Measurements from ENCODE around the gene ANO7. TPM values are rescaled to one million over a fixed set of nuclear protein-coding genes. Genes with fewer than 3 reads are reported as not detected.

ANO7 gene
- total RNA-seq, 1 donor from 2014 or later: 2.8 TPM

DNA sequence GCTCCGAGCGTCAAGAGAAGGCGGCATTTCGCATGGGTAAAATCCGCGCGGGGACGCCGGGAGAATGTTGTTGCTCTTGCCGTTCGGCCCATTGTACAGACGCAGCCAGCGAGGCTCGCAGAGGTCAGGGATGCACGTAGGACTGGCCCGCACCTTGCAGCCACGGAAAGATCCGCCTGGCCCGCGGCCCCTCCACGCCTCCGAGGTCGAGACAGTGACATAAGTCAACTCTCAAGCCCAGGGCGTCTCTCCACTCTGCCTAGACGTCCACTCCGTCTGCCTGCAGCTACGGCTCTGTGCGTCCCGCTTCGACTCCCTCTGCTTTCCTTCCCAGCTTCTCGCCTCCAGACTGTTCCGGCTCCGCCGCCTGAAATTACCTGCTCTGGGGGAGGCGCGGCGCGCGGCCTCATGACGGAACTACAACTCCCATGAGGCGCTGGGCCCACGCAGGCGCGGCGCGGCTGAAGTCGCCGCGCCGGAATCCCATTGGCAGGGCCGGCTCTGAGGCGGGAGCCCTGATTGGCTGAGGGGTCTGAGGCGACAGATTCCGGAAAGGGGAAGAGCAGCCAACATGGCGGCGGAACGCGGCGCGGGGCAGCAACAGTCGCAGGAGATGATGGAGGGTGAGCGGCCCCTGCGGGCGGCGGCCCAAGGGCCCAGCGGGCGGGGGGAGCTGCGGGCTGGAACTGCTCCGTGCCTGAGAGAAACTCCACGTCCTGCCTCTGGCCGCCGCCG, 38.4 kb upstream of the ANO7 start, which contains the start of gene PPP1R7:
Gene PPP1R7, plus strand, starts transcription at position 543 of the 735 bp plus-strand sequence. Its CDS starts 29 bp downstream, at position 572.
- H3K4me3 ChIP-seq (ENCODE audit: low read depth, low read length): peak within 1 kb of the TSS; percentile 80
- DNase-seq (ENCODE audit: low read depth): peak; percentile 66

GRCh38 chr2:241150660-241151530, 37.6 kb upstream of the ANO7 start:
- DNase-seq (ENCODE audit: low read depth): no peak
- TF ChIP-seq, protein P1, sequence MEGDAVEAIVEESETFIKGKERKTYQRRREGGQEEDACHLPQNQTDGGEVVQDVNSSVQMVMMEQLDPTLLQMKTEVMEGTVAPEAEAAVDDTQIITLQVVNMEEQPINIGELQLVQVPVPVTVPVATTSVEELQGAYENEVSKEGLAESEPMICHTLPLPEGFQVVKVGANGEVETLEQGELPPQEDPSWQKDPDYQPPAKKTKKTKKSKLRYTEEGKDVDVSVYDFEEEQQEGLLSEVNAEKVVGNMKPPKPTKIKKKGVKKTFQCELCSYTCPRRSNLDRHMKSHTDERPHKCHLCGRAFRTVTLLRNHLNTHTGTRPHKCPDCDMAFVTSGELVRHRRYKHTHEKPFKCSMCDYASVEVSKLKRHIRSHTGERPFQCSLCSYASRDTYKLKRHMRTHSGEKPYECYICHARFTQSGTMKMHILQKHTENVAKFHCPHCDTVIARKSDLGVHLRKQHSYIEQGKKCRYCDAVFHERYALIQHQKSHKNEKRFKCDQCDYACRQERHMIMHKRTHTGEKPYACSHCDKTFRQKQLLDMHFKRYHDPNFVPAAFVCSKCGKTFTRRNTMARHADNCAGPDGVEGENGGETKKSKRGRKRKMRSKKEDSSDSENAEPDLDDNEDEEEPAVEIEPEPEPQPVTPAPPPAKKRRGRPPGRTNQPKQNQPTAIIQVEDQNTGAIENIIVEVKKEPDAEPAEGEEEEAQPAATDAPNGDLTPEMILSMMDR (conservative IDR thresholded peaks at IDR 0.05; ENCODE audit: low read depth, low read length): no peak
- peak overlapping the region; percentile 80 for H3K4me3 ChIP-seq (ENCODE audit: low read depth, low read length)

More for the DNA sequence above, 38.4 kb upstream of the ANO7 start, which contains the start of gene PPP1R7:
- TF ChIP-seq, protein P1 (conservative IDR thresholded peaks at IDR 0.05; ENCODE audit: low read depth, low read length): no peak

DNA sequence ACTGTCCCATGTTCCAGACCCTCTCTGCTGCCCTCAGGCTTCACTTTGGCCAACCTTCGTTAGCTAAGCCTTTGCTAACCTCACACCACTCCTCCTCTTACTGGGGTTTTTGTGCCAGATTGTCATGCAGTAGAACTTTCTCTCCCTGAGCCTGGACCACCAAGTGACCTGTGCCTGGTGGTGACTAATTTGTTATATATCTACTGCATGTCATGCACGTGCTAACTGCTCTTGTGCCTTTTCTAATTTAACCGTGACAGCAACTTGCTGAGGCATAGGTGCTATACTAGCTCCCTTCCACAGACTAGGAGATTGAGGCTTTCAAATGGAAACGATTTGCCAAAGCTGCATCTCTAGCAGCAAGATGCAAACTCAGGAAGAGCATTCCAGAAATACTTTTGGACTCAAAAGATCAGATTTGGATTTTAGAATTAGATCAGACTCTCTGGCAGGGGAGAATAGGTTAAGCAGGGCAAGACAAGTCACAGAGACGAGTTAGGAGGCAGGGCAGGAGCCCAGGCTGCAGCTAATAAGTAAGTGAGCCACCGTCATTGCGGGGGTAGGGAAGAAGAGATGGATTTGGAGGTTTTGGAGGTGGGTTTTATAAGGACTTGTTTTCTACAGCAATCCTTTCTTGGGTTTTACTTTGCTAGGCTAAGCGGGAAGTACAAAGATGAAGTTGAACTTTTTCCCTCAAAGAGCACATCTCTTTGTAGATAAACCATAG, 36.4 kb upstream of the ANO7 start:
- no peak overlapping the region for H3K4me3 ChIP-seq (ENCODE audit: low read depth, low read length)
- TF ChIP-seq, protein P1 (conservative IDR thresholded peaks at IDR 0.05; ENCODE audit: low read depth, low read length): no peak
- no peak for DNase-seq (ENCODE audit: low read depth)

- TF ChIP-seq, protein P1 (conservative IDR thresholded peaks at IDR 0.05; ENCODE audit: low read depth, low read length): no peak
- DNase-seq (ENCODE audit: low read depth): no peak
- no peak overlapping the region for H3K4me3 ChIP-seq (ENCODE audit: low read depth, low read length)
These were observed 34.9 kb upstream of the ANO7 start for GRCh38 chr2:241153616-241154015.

GRCh38 chr2:241154915-241155314, 33.6 kb upstream of the ANO7 start:
- DNase-seq (ENCODE audit: low read depth): no peak
- TF ChIP-seq, protein P1 (conservative IDR thresholded peaks at IDR 0.05; ENCODE audit: low read depth, low read length): no peak
- no peak overlapping the region for H3K4me3 ChIP-seq (ENCODE audit: low read depth, low read length)

DNA sequence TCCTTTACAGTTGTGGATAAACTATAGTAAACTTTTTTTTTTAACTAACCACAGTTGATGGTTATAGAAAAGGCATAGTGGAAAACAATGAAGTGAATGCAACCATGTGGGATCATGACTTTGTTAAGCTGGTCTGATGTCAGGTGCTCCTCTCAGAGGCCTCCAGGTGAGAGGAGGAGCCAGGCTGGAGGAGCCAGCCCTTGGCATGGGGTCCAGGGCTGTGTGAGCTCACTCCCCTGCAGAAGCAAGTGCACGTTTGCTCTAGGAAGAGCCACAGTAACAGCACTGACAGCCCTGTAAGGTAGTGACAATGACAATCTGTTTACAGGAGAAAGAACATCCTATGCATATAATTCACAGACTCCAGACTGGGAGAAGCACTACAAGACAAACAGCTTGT, 32.5 kb upstream of the ANO7 start:
- TF ChIP-seq, protein P1 (conservative IDR thresholded peaks at IDR 0.05; ENCODE audit: low read depth, low read length): no peak
- DNase-seq (ENCODE audit: low read depth): no peak
- H3K4me3 ChIP-seq (ENCODE audit: low read depth, low read length): no peak overlapping the region
